Progenitor cell of endocrine pancreas (in vitro differentiated cells): ENCODE results near the gene ZNF488. TPM values are rescaled to one million over a fixed set of nuclear protein-coding genes. Genes with fewer than 3 reads are reported as not detected.

Experiments
- DNase-seq: peaks from one replicate; pipeline ENCODE4 v3.0.0; 2021; ENCODE audit warnings: low spot score; ENCODE audit not compliant: unreplicated experiment
- H3K27ac Mint-ChIP-seq: 2 replicates; pipeline ENCODE4 v1.8.0; 2021; ENCODE audit warnings: mild to moderate bottlenecking, moderate library complexity, mixed read lengths
- H3K27me3 Mint-ChIP-seq: 2 replicates; pipeline ENCODE4 v1.8.0; 2021; ENCODE audit warnings: mixed read lengths
- H3K36me3 Mint-ChIP-seq: 2 replicates; pipeline ENCODE4 v1.8.0; 2022; ENCODE audit warnings: mixed read lengths; ENCODE audit not compliant: insufficient read depth
- H3K4me1 Mint-ChIP-seq: 2 replicates; pipeline ENCODE4 v1.8.0; 2021; ENCODE audit warnings: low read depth, mixed read lengths
- H3K4me3 Mint-ChIP-seq: 2 replicates; pipeline ENCODE4 v1.8.0; 2021; ENCODE audit warnings: low read depth, mild to moderate bottlenecking, moderate library complexity, mixed read lengths
- H3K9me3 Mint-ChIP-seq: 2 replicates; pipeline ENCODE4 v1.8.0; 2021; ENCODE audit warnings: low read depth, mixed read lengths
- CTCF ChIP-seq: fragments of 200-600 bp; sonication (generic); IDR thresholded peaks from one replicate; pipeline ENCODE4 v1.5.0; 2021; ENCODE audit warnings: antibody characterized with exemption, mild to moderate bottlenecking; ENCODE audit not compliant: unreplicated experiment
- total RNA-seq: library from RNA; stranded (reverse); gene quantifications from 2 replicates; pipeline ENCODE4 v1.2.1, GENCODE V29; 2021

The ZNF488 gene
- total RNA-seq, 1 donor from 2014 or later, result 1.0 TPM

- Mint-ChIP-seq H3K36me3 (no peaks in the 10 kb centered on the region), H3K4me3 (no peak overlapping the region), H3K4me1 (no peaks in the 10 kb centered on the region), H3K27ac (no peak overlapping the region), H3K9me3 (peaks cover 10% of the 10 kb centered on the region), H3K27me3 (peaks cover 28% of the 10 kb centered on the region)
- no peak for TF ChIP-seq CTCF
- DNase-seq, result no peak
These were observed 52.6 kb downstream of the ZNF488 start for GRCh38 chr10:47331491-47331890.

DNA sequence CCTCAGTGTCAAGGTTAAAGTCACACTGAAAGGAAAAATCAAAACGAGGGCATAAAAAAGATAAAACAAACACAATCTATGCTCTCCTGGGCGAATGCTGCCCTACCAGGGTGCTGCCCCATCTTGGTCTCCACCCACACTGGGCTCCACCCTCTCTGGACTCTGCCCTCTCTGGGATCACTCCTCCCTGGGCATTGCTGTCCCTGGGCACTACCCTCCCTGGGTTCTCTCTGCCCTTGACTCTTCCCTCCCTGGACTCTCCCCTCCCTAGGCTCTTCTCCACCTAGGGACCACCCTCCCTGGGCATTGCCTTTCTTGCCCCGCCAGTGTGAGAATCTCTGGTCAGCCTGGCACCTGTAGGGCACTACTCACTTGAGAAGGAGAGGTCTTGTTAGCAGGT, 53.3 kb downstream of the ZNF488 start:
- Mint-ChIP-seq H3K36me3 (no peaks in the 10 kb centered on the region), H3K4me3 (no peak overlapping the region), H3K4me1 (peaks cover 7% of the 10 kb centered on the region), H3K27me3 (peaks cover 23% of the 10 kb centered on the region), H3K27ac (no peak overlapping the region), H3K9me3 (peaks cover 10% of the 10 kb centered on the region)
- no peak for DNase-seq
- no peak for TF ChIP-seq CTCF

DNA sequence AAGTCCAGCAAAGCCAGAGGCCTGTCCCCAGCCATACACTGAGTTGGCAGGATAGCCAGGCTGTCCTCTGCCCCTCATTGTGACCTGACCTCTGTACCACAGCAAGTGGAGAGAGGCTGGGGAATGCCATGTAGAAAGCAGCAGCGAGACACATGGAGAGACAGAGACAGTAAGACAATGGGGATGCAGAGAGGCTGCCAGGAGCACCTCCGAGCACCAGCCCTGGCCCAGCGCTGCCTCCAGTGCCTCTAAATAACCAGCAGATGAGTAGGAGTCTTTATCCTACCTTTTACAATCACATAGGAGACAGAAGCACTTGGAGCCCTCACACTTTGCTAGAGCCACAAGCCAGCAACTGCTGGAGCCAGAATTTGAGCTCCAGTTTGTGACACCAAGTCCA, 53.7 kb downstream of the ZNF488 start:
- Mint-ChIP-seq H3K9me3 (peaks cover 10% of the 10 kb centered on the region), H3K4me1 (peaks cover 9% of the 10 kb centered on the region), H3K36me3 (no peaks in the 10 kb centered on the region), H3K27ac (no peak overlapping the region), H3K4me3 (no peak overlapping the region), H3K27me3 (peaks cover 18% of the 10 kb centered on the region)
- no peak for TF ChIP-seq CTCF
- no peak for DNase-seq

DNA sequence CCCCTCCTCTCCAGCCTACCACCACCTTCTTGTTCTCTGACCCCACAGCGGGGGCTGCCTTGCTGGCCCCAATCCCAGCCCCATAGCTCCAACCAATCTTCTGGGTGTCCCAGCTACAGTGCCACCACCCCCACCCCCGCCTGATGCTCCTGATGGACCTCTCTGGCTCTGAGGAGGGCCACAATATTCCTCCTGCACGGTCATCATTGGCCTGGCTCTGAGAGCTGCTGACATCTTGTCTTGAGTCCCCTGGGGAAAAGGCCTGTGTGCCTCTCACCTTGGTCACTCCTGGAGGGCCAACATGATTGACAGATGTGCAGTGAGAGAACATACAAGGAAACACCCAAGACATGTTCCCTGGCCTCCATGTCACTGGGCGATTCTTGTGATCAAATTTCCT, 54.2 kb downstream of the ZNF488 start:
- Mint-ChIP-seq H3K27ac (no peak overlapping the region), H3K36me3 (no peaks in the 10 kb centered on the region), H3K27me3 (peaks cover 17% of the 10 kb centered on the region), H3K4me3 (no peak overlapping the region), H3K9me3 (peaks cover 10% of the 10 kb centered on the region), H3K4me1 (peaks cover 10% of the 10 kb centered on the region)
- DNase-seq, result no peak
- no peak for TF ChIP-seq CTCF

GRCh38 chr10:47326927-47327330, 57.2 kb downstream of the ZNF488 start:
- peaks cover 10% of the 10 kb centered on the region for H3K9me3 Mint-ChIP-seq
- TF ChIP-seq CTCF, result no peak
- H3K27me3 Mint-ChIP-seq, result peaks cover 12% of the 10 kb centered on the region
- H3K4me1 Mint-ChIP-seq, result peaks cover 28% of the 10 kb centered on the region
- DNase-seq, result no peak
- no peak overlapping the region for H3K4me3 Mint-ChIP-seq
- no peaks in the 10 kb centered on the region for H3K36me3 Mint-ChIP-seq
- no peak overlapping the region for H3K27ac Mint-ChIP-seq
